K562 (cell line): ENCODE results near the gene ARL6IP6. TPM values are rescaled to one million over a fixed set of nuclear protein-coding genes. Genes with fewer than 3 reads are reported as not detected.
"Not testable (repeated sequence)": the region's sequence is repeated elsewhere in the genome, so short reads cannot be mapped to it uniquely, and the experiment has no call there.

ENCODE experiments used
- ATAC-seq: fragments of 200-7000 bp; cut with Tn5 transposase; 3 replicates; pipeline ENCODE4 v1.9.1; 2020; ENCODE audit warnings: moderate library complexity
- BruUV-seq: library from RNA; stranded (reverse); fragments of 400-500 nt; replicated peaks from 2 replicates; lab custom pipeline; 2021; lab: Mats Ljungman, UMichigan
- CTCF ChIA-PET: fragments of 300-600 bp; formaldehyde crosslinking; extraction: SDS; loops from one replicate; lab custom pipeline; 2021; ENCODE audit warnings: low intra/inter-chr PET ratio; lab: Yijun Ruan, JAX
- POLR2A ChIA-PET: fragments of 300-600, 350-650 bp; sonication (Branson Sonifier 250); formaldehyde crosslinking; extraction: SDS; loops from one replicate; lab custom pipeline; 2021; ENCODE audit warnings: antibody characterized with exemption, inconsistent platforms; lab: Yijun Ruan, JAX
- DNase-seq, 4 experiments: peaks; one replicate each; pipeline versions ENCODE4 v3.0.0 to v3.0.0-alpha.2; 2011 to 2018; ENCODE audit warnings: low spot score in 3 of 4, mixed read lengths in 3 of 4; ENCODE audit errors: extremely low read depth in 1 of 4
- FAIRE-seq: peaks from 2 replicates; lab custom pipeline; 2011; peaks lifted over from hg19 to GRCh38; lab: Jason Lieb, UNC
- H2AFZ ChIP-seq: 2 replicates; pipeline ENCODE4 v1.6.0; 2011; ENCODE audit warnings: low read depth, low read length, control low read depth, inconsistent platforms
- H3K27ac ChIP-seq: fragments of 200-600 bp; 3 replicates; pipeline ENCODE4 v1.8.0; 2011; ENCODE audit warnings: low read depth, mild to moderate bottlenecking, control low read depth, inconsistent platforms, low read length, moderate library complexity, mixed read lengths; ENCODE audit errors: extremely low read depth
- H3K27me3 ChIP-seq, 2 experiments: fragments of 300-600 bp in 1 of 2; 2 replicates in 1 of 2; 3 replicates in 1 of 2; pipeline versions ENCODE4 v1.6.0 to v1.8.0; 2011; ENCODE audit warnings: inconsistent platforms in 2 of 2, low read length in 2 of 2, mild to moderate bottlenecking in 1 of 2, mixed read lengths in 1 of 2, moderate library complexity in 1 of 2; ENCODE audit not compliant: control insufficient read depth in 2 of 2, insufficient read depth in 2 of 2
- H3K36me3 ChIP-seq: fragments of 300-600 bp; 3 replicates; pipeline ENCODE4 v1.8.0; 2011; ENCODE audit warnings: mild to moderate bottlenecking, low read length, inconsistent platforms; ENCODE audit not compliant: control insufficient read depth, insufficient read depth
- H3K4me1 ChIP-seq, 2 experiments: fragments of 200-600 bp in 1 of 2; replicated peaks in 1 of 2; 2 replicates in 1 of 2; 3 replicates in 1 of 2; pipeline versions ENCODE4 v1.5.1 to v1.8.0; 2011; ENCODE audit warnings: inconsistent platforms in 2 of 2, low read length in 2 of 2, mild to moderate bottlenecking in 1 of 2, mixed read lengths in 1 of 2, moderate library complexity in 1 of 2; ENCODE audit not compliant: control insufficient read depth in 2 of 2, insufficient read depth in 2 of 2
- H3K4me2 ChIP-seq: 2 replicates; pipeline ENCODE4 v1.6.1; 2011; ENCODE audit warnings: low read length, control low read depth, inconsistent platforms, mixed read lengths; ENCODE audit not compliant: insufficient read depth
- H3K4me3 ChIP-seq: fragments of 200-600 bp; sonication (generic), shearing (Covaris generic); 2 replicates; pipeline ENCODE4 v1.5.1; 2016; ENCODE audit warnings: control low read depth, inconsistent platforms
- H3K79me2 ChIP-seq: fragments of 200-600 bp; 3 replicates; pipeline ENCODE4 v1.8.0; 2011; ENCODE audit warnings: low read length, inconsistent platforms; ENCODE audit not compliant: control insufficient read depth, insufficient read depth
- H3K9ac ChIP-seq, 2 experiments: 2 replicates each; pipeline versions ENCODE4 v1.6.0 to v1.6.1; 2011; ENCODE audit warnings: low read depth in 2 of 2, low read length in 2 of 2, control low read depth in 1 of 2, inconsistent platforms in 1 of 2, mild to moderate bottlenecking in 1 of 2, mixed read lengths in 1 of 2; ENCODE audit not compliant: insufficient read depth in 1 of 2
- H3K9me1 ChIP-seq: one replicate; pipeline ENCODE4 v1.6.0; 2011; ENCODE audit warnings: inconsistent platforms, mild to moderate bottlenecking, low read length, moderate library complexity; ENCODE audit not compliant: control insufficient read depth, insufficient read depth
- H3K9me3 ChIP-seq: replicated peaks from 2 replicates; pipeline ENCODE4 v1.5.1; 2011; ENCODE audit warnings: low read depth, low read length, inconsistent platforms; ENCODE audit not compliant: control insufficient read depth, insufficient read depth
- H4K20me1 ChIP-seq: replicated peaks from 2 replicates; pipeline ENCODE4 v1.6.1; 2011; ENCODE audit warnings: low read length, inconsistent platforms, mixed read lengths; ENCODE audit not compliant: control insufficient read depth, insufficient read depth
- AFF1 ChIP-seq, 2 experiments: fragments of 450-650 bp; IDR thresholded peaks; 2 replicates each; pipeline ENCODE4 v1.6.1; 2018; ENCODE audit warnings: mild to moderate bottlenecking in 2 of 2, low read depth in 1 of 2; ENCODE audit not compliant: partially characterized antibody in 2 of 2
- CXXC5 ChIP-seq: fragments of 250-450 bp; sonication (Bioruptor Pico); IDR thresholded peaks from 2 replicates; pipeline ENCODE4 v1.8.0; 2022; ENCODE audit warnings: inconsistent platforms, mild to moderate bottlenecking, moderate library complexity
- NCOA6 ChIP-seq: fragments of 450-650 bp; IDR thresholded peaks from 2 replicates; pipeline ENCODE4 v1.6.1; 2017; ENCODE audit warnings: mild to moderate bottlenecking
- PML ChIP-seq: IDR thresholded peaks from 2 replicates; pipeline ENCODE4 v1.6.1; 2012; ENCODE audit warnings: low read length, inconsistent platforms
- SMAD3 ChIP-seq: fragments of 450-650 bp; formaldehyde crosslinking; conservative IDR thresholded peaks from 2 replicates; pipeline ENCODE4 v1.4.0; 2020; ENCODE audit warnings: mild to moderate bottlenecking
- ZNF121 ChIP-seq: sonication (generic); formaldehyde crosslinking; conservative IDR thresholded peaks from 2 replicates; pipeline ENCODE4 v1.8.0; 2022; ENCODE audit warnings: missing genetic modification reagents
- WGBS: fragments of 100-300 bp; shearing (Covaris generic); methylation state at CpG from one replicate; pipeline ENCODE4 v1.1.6; 2016; ENCODE audit warnings: low coverage, mixed read lengths; ENCODE audit not compliant: insufficient coverage; ENCODE audit errors: missing lambda C conversion rate; 5-methylcytosine and 5-hydroxymethylcytosine counted together
- in situ Hi-C: fragments of 300-500 bp; cut with MboI; formaldehyde crosslinking; loops from 4 replicates; pipeline ENCODE4 v1.15.0; 2018; ENCODE audit warnings: inconsistent platforms, mixed read lengths
- intact Hi-C: fragments of 100-400 bp; cut with micrococcal nuclease; formaldehyde crosslinking; loops from 2 replicates; pipeline ENCODE4 v1.14.2; 2022
- polyA plus RNA-seq, 8 experiments: library from polyadenylated mRNA; depleted of rRNA in 4 of 8; stranded (reverse) in 5 of 8; unstranded in 3 of 8; fragments of >200 nt; fragmentation: Nextera tagmentation in 2 of 8; fragmentation: Illumina TruSeq in 1 of 8; extraction: Ambion mirVana in 2 of 8; extraction: Trizol in 1 of 8; gene quantifications; 2 replicates each; pipeline versions ENCODE4 v1.2.1 to v1.2.3, GENCODE V29; 2011 to 2014; ENCODE audit warnings: inconsistent platforms in 1 of 8, missing spikeins in 1 of 8
- total RNA-seq, 7 experiments: library from RNA; depleted of rRNA in 6 of 7; stranded (reverse); fragments of >200 nt in 6 of 7; fragmentation: Illumina TruSeq in 2 of 7; extraction: Trizol in 2 of 7; gene quantifications; 2 replicates each; pipeline versions ENCODE4 v1.2.1 to v1.2.3, GENCODE V29; 2011 to 2021; ENCODE audit warnings: low replicate concordance in 1 of 7

The ARL6IP6 gene
- total and polyA plus RNA-seq, 9 of the 15 experiments (the other 6 are each of a cell fraction or from before 2014, with no cell fraction given), result 19.2 to 98.5 (median 36.2) TPM

- peak overlapping the region in 1 of 2 experiments; percentile 96; a peak in 1 of 4 replicates for H3K9ac ChIP-seq
- no peaks in the 10 kb centered on the region for H3K9me1 ChIP-seq
- no peaks in the 10 kb centered on the region for H3K9me3 ChIP-seq
- no peaks in the 10 kb centered on the region for H4K20me1 ChIP-seq
- H3K36me3 ChIP-seq, result peaks cover 50% of the 10 kb centered on the region
- ChIA-PET CTCF (interaction anchor here (0.6 to 0.7 kb wide), 2 partner anchors 11 to 222 kb away, joined by 3 read pairs; no protein-coding TSS in a partner anchor), POLR2A (interaction anchor here (1.2 kb wide), 1 partner anchor 9 kb away, joined by 4 read pairs; no protein-coding TSS in a partner anchor)
- WGBS, result 61% methylated on average over 2 of the region's 2 CpGs
- in situ Hi-C loops (no loop called here), intact Hi-C loops (no loop called here)
- TF ChIP-seq PML (no peak), AFF1 (IDR thresholded peaks at IDR 0.05; ENCODE audit: low read depth in 1 of 2, partially characterized antibody in 2 of 2) (no peak), ZNF121 (CRISPR knock-in tag) (peak; percentile 59; the same call in 1 of the 2 replicates), CXXC5 (CRISPR knock-in tag) (0 out of 2 replicates have a peak, but pooled peaks have one; percentile 16), SMAD3 (CRISPR knock-in tag) (no peak), NCOA6 (no peak)
- H3K4me1 ChIP-seq, result peaks cover 3 to 16% of the 10 kb centered on the region in 2 experiments; a peak in 2 of 5 replicates
- H3K79me2 ChIP-seq, result peaks cover 89% of the 10 kb centered on the region
- no peaks in the 10 kb centered on the region for H3K27me3 ChIP-seq
- FAIRE-seq (no peak), DNase-seq (no peak), ATAC-seq (no peak)
- H2AFZ ChIP-seq, result no peak overlapping the region
- H3K4me2 ChIP-seq, result peak overlapping the region; percentile 66
- no peak overlapping the region for H3K4me3 ChIP-seq
- H3K27ac ChIP-seq, result no peak overlapping the region
- BruUV-seq, result no TSS peak
Observed at GRCh38 chr2:152720794-152721193, 2.4 kb downstream of the ARL6IP6 start.

GRCh38 chr2:152722639-152723038 is 4.2 kb downstream of the ARL6IP6 start:
- FAIRE-seq, BruUV-seq: not testable (repeated sequence)
- peaks cover 88% of the 10 kb centered on the region for H3K79me2 ChIP-seq

More at GRCh38 chr2:152722639-152723038, 4.2 kb downstream of the ARL6IP6 start:
- peaks cover 3 to 16% of the 10 kb centered on the region in 2 experiments; a peak in 2 of 5 replicates for H3K4me1 ChIP-seq
- ATAC-seq, H3K27ac ChIP-seq, CTCF ChIA-PET, intact Hi-C loops, H3K9me1 ChIP-seq, H3K9ac ChIP-seq, in situ Hi-C loops, H3K27me3 ChIP-seq, H2AFZ ChIP-seq, H3K4me3 ChIP-seq, DNase-seq, H3K4me2 ChIP-seq, H4K20me1 ChIP-seq, H3K9me3 ChIP-seq: not testable (repeated sequence)
- WGBS, result 96% methylated on average over 8 of the region's 8 CpGs
- peaks cover 59% of the 10 kb centered on the region for H3K36me3 ChIP-seq
- POLR2A ChIA-PET, result interaction anchor here (0.9 to 1.2 kb wide), 2 partner anchors 9 kb away, joined by 3 to 4 read pairs; no protein-coding TSS in a partner anchor
